OCI-LY1 (cell line): Measurements from ENCODE around the gene POGLUT2.

Experiments used
- CTCF ChIP-seq: fragments of 200-600 bp; sonication (generic), shearing (Covaris generic); IDR thresholded peaks from 2 replicates; pipeline ENCODE4 v1.5.1; 2017; ENCODE audit warnings: mild to moderate bottlenecking, antibody characterized with exemption, low read length, moderate library complexity, mixed read lengths
- EZH2 ChIP-seq: fragments of 200-600 bp; sonication (generic), shearing (Covaris generic); IDR thresholded peaks from 2 replicates; pipeline ENCODE4 v1.8.0; 2017; ENCODE audit warnings: borderline replicate concordance, mixed run types, mild to moderate bottlenecking, antibody characterized with exemption, low read length, moderate library complexity, mixed read lengths

GRCh38 chr13:102817907-102818306 lies 19.1 kb upstream of the POGLUT2 start:
- TF ChIP-seq CTCF: no peak
- TF ChIP-seq EZH2: no peak
